ENCODE measurements around the gene TST. TPM values are rescaled to one million over a fixed set of nuclear protein-coding genes. Genes with fewer than 3 reads are reported as not detected.

The TST gene
- total and polyA plus RNA-seq, 7 donors = 18.4 to 46.9 (median 24.1) TPM

DNA sequence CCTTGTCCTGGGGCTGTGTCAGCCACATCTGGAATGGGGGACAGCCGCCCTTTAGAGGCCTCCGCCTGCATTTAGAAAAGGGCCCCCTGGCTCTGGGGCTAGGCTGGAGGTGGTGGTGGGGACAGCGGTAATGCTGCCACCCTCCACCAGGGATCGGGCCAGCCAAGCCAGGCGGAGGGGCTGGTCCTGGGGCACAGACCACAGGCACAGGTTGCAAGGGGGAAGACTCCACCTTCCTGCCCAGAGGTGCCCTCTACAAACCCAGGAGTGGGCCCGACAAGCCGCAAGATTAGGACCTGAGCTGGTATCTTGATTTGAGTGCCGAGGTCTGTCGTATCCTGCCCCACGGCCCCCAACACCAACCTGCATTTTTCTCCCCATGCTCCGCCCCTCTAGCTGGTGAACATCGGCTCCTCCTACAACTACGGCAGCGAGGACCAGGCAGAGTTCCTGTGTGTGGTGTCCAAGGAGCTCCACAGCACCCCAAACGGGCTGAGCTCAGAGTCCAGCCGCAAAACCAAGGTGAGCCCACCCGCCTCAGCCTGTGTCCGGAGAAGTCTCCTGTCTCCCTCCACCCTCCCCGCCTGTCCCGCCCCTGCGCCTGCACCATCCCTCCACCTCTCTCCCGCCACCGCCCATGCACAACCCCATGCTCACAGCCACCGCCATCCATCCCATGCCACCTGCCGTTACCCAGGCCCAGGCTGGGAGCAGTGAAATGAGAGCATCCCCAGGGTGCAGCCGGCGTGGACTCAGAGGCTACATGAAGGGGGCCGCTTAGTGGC, 39.9 kb upstream of the TST start:
- no peaks in the 10 kb centered on the region for H3K9me3 ChIP-seq
- TF ChIP-seq, protein P1, sequence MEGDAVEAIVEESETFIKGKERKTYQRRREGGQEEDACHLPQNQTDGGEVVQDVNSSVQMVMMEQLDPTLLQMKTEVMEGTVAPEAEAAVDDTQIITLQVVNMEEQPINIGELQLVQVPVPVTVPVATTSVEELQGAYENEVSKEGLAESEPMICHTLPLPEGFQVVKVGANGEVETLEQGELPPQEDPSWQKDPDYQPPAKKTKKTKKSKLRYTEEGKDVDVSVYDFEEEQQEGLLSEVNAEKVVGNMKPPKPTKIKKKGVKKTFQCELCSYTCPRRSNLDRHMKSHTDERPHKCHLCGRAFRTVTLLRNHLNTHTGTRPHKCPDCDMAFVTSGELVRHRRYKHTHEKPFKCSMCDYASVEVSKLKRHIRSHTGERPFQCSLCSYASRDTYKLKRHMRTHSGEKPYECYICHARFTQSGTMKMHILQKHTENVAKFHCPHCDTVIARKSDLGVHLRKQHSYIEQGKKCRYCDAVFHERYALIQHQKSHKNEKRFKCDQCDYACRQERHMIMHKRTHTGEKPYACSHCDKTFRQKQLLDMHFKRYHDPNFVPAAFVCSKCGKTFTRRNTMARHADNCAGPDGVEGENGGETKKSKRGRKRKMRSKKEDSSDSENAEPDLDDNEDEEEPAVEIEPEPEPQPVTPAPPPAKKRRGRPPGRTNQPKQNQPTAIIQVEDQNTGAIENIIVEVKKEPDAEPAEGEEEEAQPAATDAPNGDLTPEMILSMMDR (IDR thresholded peaks at IDR 0.05) = no peak
- peaks cover 0 to 7% (median 6%) of the 10 kb centered on the region in 3 donors for H3K27me3 ChIP-seq (ENCODE audit: insufficient read depth in 3 of 3, low read length in 2 of 3)
- H3K4me3 ChIP-seq = no peak overlapping the region
- intact Hi-C loops (cut with DNase I) = no loop called here
- no peak overlapping the region for H3K27ac ChIP-seq
- no peaks in the 10 kb centered on the region for H3K4me1 ChIP-seq
- DNase-seq (no peak), ATAC-seq (no peak)
- H3K36me3 ChIP-seq (ENCODE audit: insufficient read depth in 1 of 2, low read depth in 1 of 2) = no peaks in the 10 kb centered on the region
- 92 to 94% (median 93%) methylated on average over 26 to 28 of the region's 28 CpGs for WGBS, 3 donors

DNA sequence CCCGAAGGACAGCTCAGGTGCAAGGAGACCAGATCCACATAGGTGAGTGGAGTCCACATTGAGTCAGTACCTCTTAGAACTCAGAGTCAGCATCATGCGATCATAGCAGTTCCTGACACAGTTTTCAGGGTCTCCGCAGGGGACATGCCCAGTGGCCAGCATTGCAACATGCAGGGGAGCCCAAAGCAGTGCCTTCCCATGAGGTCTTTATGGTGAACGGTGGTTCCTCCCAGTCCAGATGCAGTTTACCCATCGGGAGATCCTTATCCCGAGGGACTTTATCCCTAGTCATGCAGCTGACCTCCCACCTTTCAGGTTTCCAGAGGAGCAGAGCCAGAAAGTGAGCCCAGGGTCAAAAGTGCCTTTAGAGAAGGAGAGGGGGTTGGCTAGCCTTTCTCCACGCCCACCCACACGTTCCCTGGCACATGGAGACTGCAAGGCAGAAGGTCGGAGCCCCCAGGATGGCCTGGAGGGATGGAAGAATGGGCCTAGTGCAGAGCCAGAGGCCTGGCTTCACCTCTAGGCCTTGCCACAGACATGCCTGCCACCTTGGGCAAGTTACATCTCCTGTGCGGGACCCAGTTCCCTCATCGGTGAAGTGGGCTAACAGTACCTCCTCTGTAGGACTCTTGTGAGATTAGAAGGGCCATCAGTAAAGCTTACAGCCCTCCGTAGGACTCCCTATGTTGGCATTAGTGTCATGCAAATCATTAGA, 38.7 kb upstream of the TST start:
- no peaks in the 10 kb centered on the region for H3K9me3 ChIP-seq
- ATAC-seq = no peak
- TF ChIP-seq, protein P1 (IDR thresholded peaks at IDR 0.05) = no peak
- H3K27me3 ChIP-seq (ENCODE audit: insufficient read depth in 3 of 3, low read length in 2 of 3) = peaks cover 0 to 7% (median 2%) of the 10 kb centered on the region in 3 donors
- WGBS, 3 donors = 83 to 86% (median 84%) methylated on average over 12 of the region's 12 CpGs
- H3K4me1 ChIP-seq = no peaks in the 10 kb centered on the region
- no peaks in the 10 kb centered on the region for H3K36me3 ChIP-seq (ENCODE audit: insufficient read depth in 1 of 2, low read depth in 1 of 2)
- intact Hi-C loops (cut with DNase I) = no loop called here
- H3K4me3 ChIP-seq = no peak overlapping the region
- H3K27ac ChIP-seq = no peak overlapping the region
- DNase-seq = no peak

DNA sequence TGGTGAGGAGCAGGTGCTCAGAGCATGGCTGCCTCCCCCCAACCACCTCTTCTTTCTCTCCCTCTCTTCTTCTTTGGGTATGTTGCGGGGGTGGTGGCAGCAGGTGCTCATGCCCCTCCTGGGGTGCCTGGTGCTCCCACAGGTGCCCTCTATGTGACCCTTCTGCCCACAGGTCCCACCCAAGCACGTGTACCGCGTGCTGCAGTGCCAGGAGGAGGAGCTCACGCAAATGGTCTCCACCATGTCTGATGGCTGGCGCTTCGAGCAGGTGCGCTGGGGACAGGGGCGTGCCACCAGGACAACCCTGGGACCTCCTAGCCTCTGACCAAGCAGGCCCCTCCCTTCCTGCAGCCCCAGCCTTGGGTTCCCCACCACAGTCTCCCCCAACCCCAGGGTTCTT, 38.0 kb upstream of the TST start:
- Histone ChIP-seq H3K4me3 (no peak overlapping the region), H3K36me3 (ENCODE audit: insufficient read depth in 1 of 2, low read depth in 1 of 2) (no peaks in the 10 kb centered on the region), H3K27ac (no peak overlapping the region), H3K9me3 (no peaks in the 10 kb centered on the region), H3K4me1 (no peaks in the 10 kb centered on the region), H3K27me3 (ENCODE audit: insufficient read depth in 3 of 3, low read length in 2 of 3) (peaks cover 0 to 12% (median 3%) of the 10 kb centered on the region in 3 donors)
- DNase-seq (no peak), ATAC-seq (no peak)
- WGBS, 3 donors = 82 to 83% (median 83%) methylated on average over 9 of the region's 9 CpGs
- intact Hi-C loops (cut with DNase I) = no loop called here
- TF ChIP-seq, protein P1 (IDR thresholded peaks at IDR 0.05) = no peak

DNA sequence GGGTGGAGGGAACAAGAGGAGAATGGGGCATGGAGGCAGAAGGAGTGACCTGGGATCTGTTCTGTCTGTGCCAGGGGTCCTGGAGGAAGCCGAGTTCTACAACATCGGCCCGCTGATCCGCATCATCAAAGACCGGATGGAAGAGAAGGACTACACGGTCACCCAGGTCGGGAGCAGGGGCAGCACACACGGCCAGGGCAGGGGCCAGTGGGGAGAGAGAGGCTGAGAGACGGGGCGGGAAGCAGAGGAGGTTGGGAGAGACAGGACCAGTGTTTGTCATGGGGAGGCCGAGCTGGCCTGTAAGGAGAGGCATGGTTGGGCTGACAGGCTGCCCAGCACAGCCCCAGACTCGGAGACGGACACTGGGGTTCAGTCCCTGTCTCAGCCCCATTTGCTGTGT, 37.0 kb upstream of the TST start:
- no peak overlapping the region for H3K4me3 ChIP-seq
- no peaks in the 10 kb centered on the region for H3K4me1 ChIP-seq
- no peaks in the 10 kb centered on the region for H3K36me3 ChIP-seq (ENCODE audit: insufficient read depth in 1 of 2, low read depth in 1 of 2)
- ATAC-seq (no peak), DNase-seq (no peak)
- H3K9me3 ChIP-seq = no peaks in the 10 kb centered on the region
- TF ChIP-seq, protein P1 (IDR thresholded peaks at IDR 0.05) = no peak
- intact Hi-C loops (cut with DNase I) = no loop called here
- 95 to 98% (median 97%) methylated on average over 13 of the region's 13 CpGs for WGBS, 3 donors
- H3K27ac ChIP-seq = no peak overlapping the region
- peaks cover 0 to 10% (median 3%) of the 10 kb centered on the region in 3 donors for H3K27me3 ChIP-seq (ENCODE audit: insufficient read depth in 3 of 3, low read length in 2 of 3)

Measured in psoas muscle (tissue), 8 donors.